UCSD-AML1 (cell line): ENCODE results near the gene ACTR8.
A peak's percentile ranks its signal among the peaks of the same experiment; 100 is the strongest.
"Not testable (repeated sequence)": the region's sequence is repeated elsewhere in the genome, so short reads cannot be mapped to it uniquely, and the experiment has no call there.

Experiments used
- DNase-seq: peaks from one replicate; lab custom pipeline; 2025; ENCODE audit not compliant: unreplicated experiment; lab: John Stamatoyannopoulos, UW

The ACTR8 gene

GRCh38 chr3:53881691-53882593 is at the start of gene ACTR8:
ACTR8 (minus strand) TSS chr3:53882152; CDS start chr3:53882101, 51 bp downstream.
- DNase-seq, result peak; percentile 89

GRCh38 chr3:53927208-53927872 is 45.4 kb upstream of the ACTR8 start:
- not testable (repeated sequence) for DNase-seq

- no peak for DNase-seq
Observed at GRCh38 chr3:53921296-53921695, 39.3 kb upstream of the ACTR8 start.

- no peak for DNase-seq
Observed at GRCh38 chr3:53919741-53920140, 37.8 kb upstream of the ACTR8 start.

GRCh38 chr3:53913401-53913800 is 31.4 kb upstream of the ACTR8 start:
- DNase-seq, result no peak

- DNase-seq, result no peak
Observed at GRCh38 chr3:53902711-53903110, 20.8 kb upstream of the ACTR8 start.

GRCh38 chr3:53902067-53902466 is 20.1 kb upstream of the ACTR8 start:
- no peak for DNase-seq

GRCh38 chr3:53900666-53901331 is 18.8 kb upstream of the ACTR8 start:
- no peak for DNase-seq

GRCh38 chr3:53899750-53900149 is 17.8 kb upstream of the ACTR8 start:
- no peak for DNase-seq

GRCh38 chr3:53892286-53892637 is 10.3 kb upstream of the ACTR8 start:
- no peak for DNase-seq

- DNase-seq, result peak; percentile 98
Observed at GRCh38 chr3:53891497-53892285, 9.7 kb upstream of the ACTR8 start, which contains the start of gene SELENOK. SELENOK (minus strand) TSS chr3:53891859.

- DNase-seq, result no peak
Observed at GRCh38 chr3:53890726-53891475, 8.9 kb upstream of the ACTR8 start.

GRCh38 chr3:53888232-53888631 is 6.3 kb upstream of the ACTR8 start:
- DNase-seq, result no peak

- DNase-seq, result no peak
Observed at GRCh38 chr3:53887446-53887845, 5.5 kb upstream of the ACTR8 start.

GRCh38 chr3:53885239-53885638 is 3.3 kb upstream of the ACTR8 start:
- DNase-seq, result no peak

GRCh38 chr3:53884623-53885022 is 2.7 kb upstream of the ACTR8 start:
- DNase-seq, result no peak

- DNase-seq, result no peak
Observed at GRCh38 chr3:53883008-53883407, 1.1 kb upstream of the ACTR8 start.

GRCh38 chr3:53880396-53881345 is 1.3 kb downstream of the ACTR8 start:
- no peak for DNase-seq
